Hepatocyte (in vitro differentiated cells): Measurements from ENCODE around the gene RARA.

Source experiments
- EZH2 ChIP-seq: fragments of 200-600 bp; sonication (generic); IDR thresholded peaks from 2 replicates; pipeline ENCODE4 v1.6.1; 2016; ENCODE audit warnings: antibody characterized with exemption, mild to moderate bottlenecking, borderline replicate concordance
- TF ChIP-seq, protein P1 (sequence below): fragments of 200-600 bp; sonication (generic); IDR thresholded peaks from 2 replicates; pipeline ENCODE4 v1.5.1; 2016; ENCODE audit warnings: antibody characterized with exemption, mild to moderate bottlenecking; ENCODE audit not compliant: poor library complexity

GRCh38 chr17:40320756-40321523 lies 12.0 kb downstream of the RARA start:
- TF ChIP-seq, protein P1, sequence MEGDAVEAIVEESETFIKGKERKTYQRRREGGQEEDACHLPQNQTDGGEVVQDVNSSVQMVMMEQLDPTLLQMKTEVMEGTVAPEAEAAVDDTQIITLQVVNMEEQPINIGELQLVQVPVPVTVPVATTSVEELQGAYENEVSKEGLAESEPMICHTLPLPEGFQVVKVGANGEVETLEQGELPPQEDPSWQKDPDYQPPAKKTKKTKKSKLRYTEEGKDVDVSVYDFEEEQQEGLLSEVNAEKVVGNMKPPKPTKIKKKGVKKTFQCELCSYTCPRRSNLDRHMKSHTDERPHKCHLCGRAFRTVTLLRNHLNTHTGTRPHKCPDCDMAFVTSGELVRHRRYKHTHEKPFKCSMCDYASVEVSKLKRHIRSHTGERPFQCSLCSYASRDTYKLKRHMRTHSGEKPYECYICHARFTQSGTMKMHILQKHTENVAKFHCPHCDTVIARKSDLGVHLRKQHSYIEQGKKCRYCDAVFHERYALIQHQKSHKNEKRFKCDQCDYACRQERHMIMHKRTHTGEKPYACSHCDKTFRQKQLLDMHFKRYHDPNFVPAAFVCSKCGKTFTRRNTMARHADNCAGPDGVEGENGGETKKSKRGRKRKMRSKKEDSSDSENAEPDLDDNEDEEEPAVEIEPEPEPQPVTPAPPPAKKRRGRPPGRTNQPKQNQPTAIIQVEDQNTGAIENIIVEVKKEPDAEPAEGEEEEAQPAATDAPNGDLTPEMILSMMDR = no peak
- no peak for TF ChIP-seq EZH2
